Adipocyte (in vitro differentiated cells): ENCODE results near the gene GPLD1.
"Not testable (repeated sequence)": the region's sequence is repeated elsewhere in the genome, so short reads cannot be mapped to it uniquely, and the experiment has no call there.

Experiments
- DNase-seq: peaks from one replicate; pipeline ENCODE4 v3.0.0-alpha.2; 2015; ENCODE audit warnings: low read depth
- H3K27me3 ChIP-seq: replicated peaks from 2 replicates; pipeline ENCODE4 v1.7.0; 2013; ENCODE audit warnings: mild to moderate bottlenecking, low read length, moderate library complexity; ENCODE audit not compliant: control insufficient read depth, insufficient read depth
- H3K36me3 ChIP-seq: 2 replicates; pipeline ENCODE4 v1.7.0; 2013; ENCODE audit warnings: low read length, mild to moderate bottlenecking, moderate library complexity; ENCODE audit not compliant: control insufficient read depth, insufficient read depth, severe bottlenecking
- H3K4me1 ChIP-seq: 2 replicates; pipeline ENCODE4 v1.7.0; 2013; ENCODE audit warnings: mild to moderate bottlenecking, low read length, moderate library complexity; ENCODE audit not compliant: control insufficient read depth, insufficient read depth
- H3K4me3 ChIP-seq: 2 replicates; pipeline ENCODE4 v1.7.0; 2013; ENCODE audit warnings: mild to moderate bottlenecking, low read length, moderate library complexity
- H3K9ac ChIP-seq: 2 replicates; pipeline ENCODE4 v1.7.0; 2013; ENCODE audit warnings: mild to moderate bottlenecking, low read length, moderate library complexity
- H3K9me3 ChIP-seq: 2 replicates; pipeline ENCODE4 v1.7.0; 2013; ENCODE audit warnings: mild to moderate bottlenecking, low read length, moderate library complexity; ENCODE audit not compliant: control insufficient read depth

Gene GPLD1

DNA sequence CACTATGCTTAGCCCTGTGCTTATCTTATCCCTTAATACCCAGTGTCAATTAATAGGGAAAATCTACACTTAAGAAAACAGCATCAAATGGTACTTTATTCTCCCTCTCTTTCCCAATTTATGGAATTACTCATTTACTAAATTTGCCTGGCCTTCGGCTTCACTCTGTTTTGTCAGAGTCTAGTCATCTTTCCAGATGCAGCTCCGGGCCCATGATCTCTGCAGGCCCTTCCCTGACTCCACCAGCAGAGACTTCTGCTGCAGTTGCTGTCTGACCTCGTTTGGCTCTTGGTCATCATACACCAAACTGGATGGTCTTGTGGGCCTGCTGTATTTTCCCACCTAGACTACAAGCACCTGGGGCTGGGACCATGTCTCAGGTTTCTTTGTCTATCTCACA, 59.3 kb downstream of the GPLD1 start:
- peaks cover 12% of the 10 kb centered on the region for H3K4me1 ChIP-seq
- no peaks in the 10 kb centered on the region for H3K9me3 ChIP-seq
- no peak for DNase-seq
- no peak overlapping the region for H3K9ac ChIP-seq
- no peak overlapping the region for H3K4me3 ChIP-seq
- peaks cover 14% of the 10 kb centered on the region for H3K36me3 ChIP-seq
- no peaks in the 10 kb centered on the region for H3K27me3 ChIP-seq

DNA sequence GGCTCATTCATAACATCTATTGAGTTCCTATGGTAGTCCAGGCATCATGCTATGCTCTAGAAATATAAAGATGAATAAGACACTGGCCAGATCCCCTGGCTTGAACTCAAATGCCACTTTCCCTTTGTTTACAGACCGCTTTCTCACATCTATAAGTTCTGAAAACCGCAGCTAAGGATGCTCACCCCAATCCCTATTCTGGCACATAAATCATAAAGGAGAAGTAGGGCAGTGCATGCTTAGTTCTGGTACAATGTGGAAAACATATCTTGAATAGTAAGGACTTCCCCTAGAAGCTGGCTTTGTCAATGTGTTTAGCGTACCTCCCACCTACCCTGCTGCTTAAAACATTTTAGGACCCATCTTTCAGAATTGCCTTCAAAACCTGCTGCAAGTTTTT, 60.2 kb downstream of the GPLD1 start:
- no peaks in the 10 kb centered on the region for H3K9me3 ChIP-seq
- no peak overlapping the region for H3K4me3 ChIP-seq
- peaks cover 24% of the 10 kb centered on the region for H3K36me3 ChIP-seq
- H3K27me3 ChIP-seq = no peaks in the 10 kb centered on the region
- H3K9ac ChIP-seq = no peak overlapping the region
- peaks cover 12% of the 10 kb centered on the region for H3K4me1 ChIP-seq
- DNase-seq = no peak

DNA sequence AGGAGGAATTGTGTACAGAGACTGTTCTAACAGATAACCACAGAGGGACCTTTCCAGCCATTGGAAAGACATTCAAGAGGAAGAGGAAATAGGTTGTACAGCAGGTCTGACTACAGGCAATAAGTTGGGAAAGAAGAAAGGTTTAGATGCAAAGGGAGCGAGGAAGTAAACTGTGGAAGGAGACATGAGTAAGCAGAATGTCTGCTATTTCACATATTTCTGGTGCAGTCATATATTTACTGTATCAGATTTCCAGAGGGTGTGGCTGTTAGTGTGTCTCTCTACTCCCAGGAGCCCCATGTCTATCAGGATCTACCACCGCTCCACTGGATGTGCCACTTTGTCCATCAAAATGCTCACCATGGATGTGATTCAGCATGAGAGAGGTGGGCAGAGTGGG, 60.8 kb downstream of the GPLD1 start:
- peaks cover 12% of the 10 kb centered on the region for H3K4me1 ChIP-seq
- peaks cover 29% of the 10 kb centered on the region for H3K36me3 ChIP-seq
- no peaks in the 10 kb centered on the region for H3K27me3 ChIP-seq
- H3K9ac ChIP-seq = no peak overlapping the region
- peak; percentile 68 for DNase-seq
- H3K9me3 ChIP-seq = no peaks in the 10 kb centered on the region
- no peak overlapping the region for H3K4me3 ChIP-seq

DNA sequence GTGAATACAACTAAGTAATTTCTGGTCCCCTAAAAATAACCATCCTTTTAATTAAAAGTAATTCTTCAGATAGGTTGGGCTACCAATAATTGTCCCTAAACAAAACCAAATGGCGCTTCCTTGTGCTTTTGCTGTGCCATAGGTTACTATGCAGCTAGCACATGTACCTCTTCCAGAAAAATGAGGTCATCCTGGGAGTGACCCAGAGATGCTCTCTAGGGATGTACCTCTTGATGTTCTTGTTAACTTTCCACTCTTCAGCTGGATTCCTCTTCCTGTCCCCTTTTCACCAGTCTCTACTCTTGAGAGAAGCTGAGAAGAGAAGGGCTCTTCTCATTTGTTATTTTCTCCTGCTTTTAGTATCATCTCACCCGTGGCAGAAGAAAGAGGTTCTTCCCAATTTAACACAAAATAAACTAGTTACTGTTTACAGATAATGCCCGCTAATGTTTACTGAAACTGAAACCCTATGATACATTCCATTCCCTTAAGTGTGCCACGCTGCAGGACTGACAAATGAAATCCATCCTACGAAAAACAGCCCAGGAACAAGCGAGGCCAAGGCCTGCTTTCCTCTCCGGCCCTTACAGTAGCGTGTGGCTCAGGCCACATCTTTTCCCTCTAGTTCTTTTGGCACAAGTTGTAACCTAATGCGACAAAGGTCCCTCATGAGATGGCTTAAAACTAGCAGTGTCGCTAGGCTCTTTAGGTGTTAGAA, 62.5 kb downstream of the GPLD1 start:
- Histone ChIP-seq H3K9ac (no peak overlapping the region), H3K9me3 (no peaks in the 10 kb centered on the region), H3K4me3 (no peak overlapping the region), H3K27me3 (no peaks in the 10 kb centered on the region), H3K36me3 (peaks cover 46% of the 10 kb centered on the region), H3K4me1 (peaks cover 12% of the 10 kb centered on the region)
- DNase-seq = no peak

DNA sequence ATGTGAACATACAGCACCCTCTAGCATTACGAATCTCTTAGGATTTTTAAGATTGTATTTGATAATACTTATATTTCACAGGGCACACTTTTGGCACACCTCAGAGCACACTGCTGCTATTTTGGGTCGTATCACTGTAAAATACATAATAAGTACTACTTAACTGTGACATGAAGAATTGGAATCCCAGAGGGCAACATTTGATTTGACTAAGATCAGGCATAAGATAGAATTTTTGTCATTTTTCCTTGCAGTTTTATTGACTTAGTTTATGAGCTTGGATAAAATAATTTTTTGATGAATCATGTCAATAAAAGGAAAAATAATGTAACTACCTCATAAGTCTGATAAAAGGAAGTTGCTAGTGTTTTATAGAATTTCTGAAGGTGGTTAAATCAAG, 64.3 kb downstream of the GPLD1 start:
- Histone ChIP-seq H3K27me3 (no peaks in the 10 kb centered on the region), H3K36me3 (peaks cover 64% of the 10 kb centered on the region), H3K4me3 (no peak overlapping the region), H3K4me1 (peaks cover 12% of the 10 kb centered on the region), H3K9ac (no peak overlapping the region), H3K9me3 (no peaks in the 10 kb centered on the region)
- DNase-seq = no peak

DNA sequence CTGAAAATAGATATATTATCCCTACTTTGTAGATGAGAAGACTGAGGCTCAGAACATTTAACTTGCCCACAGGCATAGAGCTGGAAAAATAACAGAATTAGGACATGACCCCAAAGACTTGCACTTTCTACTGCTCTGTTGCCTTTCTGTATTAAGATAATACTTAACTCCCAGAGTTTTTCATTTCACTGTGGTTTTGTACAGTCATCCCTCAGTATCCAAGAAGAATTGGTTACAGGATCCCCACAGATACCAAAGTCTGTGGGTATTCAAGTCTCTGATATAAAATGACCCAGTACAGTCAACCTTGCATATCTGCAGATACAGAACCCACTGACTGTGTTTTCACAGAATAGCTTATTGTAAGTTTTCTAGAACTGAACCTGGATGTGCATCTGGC, 69.9 kb downstream of the GPLD1 start:
- Histone ChIP-seq H3K9me3 (no peaks in the 10 kb centered on the region), H3K36me3 (peaks cover 99% of the 10 kb centered on the region), H3K4me3 (no peak overlapping the region), H3K9ac (no peak overlapping the region), H3K4me1 (no peaks in the 10 kb centered on the region), H3K27me3 (no peaks in the 10 kb centered on the region)
- DNase-seq = no peak

DNA sequence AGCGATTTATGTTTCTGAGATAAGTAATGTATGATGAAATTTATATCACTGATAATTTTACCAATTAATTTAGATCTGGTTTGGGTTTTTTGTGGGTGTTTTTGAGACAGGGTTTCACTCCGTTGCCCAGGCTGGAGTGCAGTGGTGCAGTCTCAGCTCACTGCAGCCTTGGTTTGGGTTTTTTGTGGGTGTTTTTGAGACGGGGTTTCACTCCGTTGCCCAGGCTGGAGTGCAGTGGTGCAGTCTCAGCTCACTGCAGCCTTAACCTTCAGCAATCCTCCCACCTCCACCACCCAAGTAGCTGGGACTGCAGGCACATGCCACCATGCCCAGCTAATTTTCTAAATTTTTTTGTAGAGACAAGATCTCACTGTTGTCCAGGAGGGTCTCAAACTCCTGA, 73.6 kb downstream of the GPLD1 start:
- Histone ChIP-seq H3K27me3 (no peaks in the 10 kb centered on the region), H3K4me1 (no peaks in the 10 kb centered on the region), H3K36me3 (peaks cover 91% of the 10 kb centered on the region), H3K4me3 (no peak overlapping the region), H3K9ac (no peak overlapping the region), H3K9me3 (no peaks in the 10 kb centered on the region)
- no peak for DNase-seq

DNA sequence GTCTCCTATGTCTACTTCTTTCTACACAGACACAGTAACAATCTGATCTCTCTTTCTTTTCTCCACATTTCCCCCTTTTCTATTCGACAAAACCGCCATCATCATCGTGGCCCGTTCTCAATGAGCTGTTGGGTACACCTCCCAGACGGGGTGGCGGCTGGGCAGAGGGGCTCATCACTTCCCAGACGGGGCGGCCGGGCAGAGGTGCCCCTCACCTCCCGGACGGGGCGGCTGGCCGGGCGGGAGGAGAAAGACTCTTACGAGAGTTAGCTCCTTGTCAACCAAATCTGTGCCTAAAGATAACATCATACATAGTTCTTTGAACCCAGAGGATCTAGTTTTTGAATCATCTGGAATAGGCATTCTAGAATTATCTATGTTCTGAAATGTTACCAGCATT, 74.8 kb downstream of the GPLD1 start:
- not testable (repeated sequence) for DNase-seq, H3K9ac ChIP-seq, H3K4me3 ChIP-seq, H3K27me3 ChIP-seq, H3K4me1 ChIP-seq, H3K9me3 ChIP-seq
- H3K36me3 ChIP-seq = peaks cover 89% of the 10 kb centered on the region

DNA sequence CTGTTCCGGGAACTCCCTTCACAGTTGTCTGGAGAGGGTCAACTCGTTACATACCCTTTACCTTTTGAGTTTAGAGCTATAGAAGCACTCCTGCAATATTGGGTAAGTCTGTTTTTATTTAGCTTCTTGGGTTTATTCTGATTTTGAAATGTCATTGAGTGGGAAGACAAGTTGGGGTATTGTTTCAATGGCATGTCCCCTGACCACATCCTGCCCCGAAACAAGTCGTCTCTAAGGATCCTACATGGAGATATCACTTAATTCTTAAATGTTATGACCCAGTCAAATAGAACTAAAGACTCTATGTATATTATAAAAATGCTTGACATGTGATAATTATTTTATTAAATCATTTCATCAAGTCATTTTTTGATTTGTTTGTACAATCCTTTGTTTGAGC, 77.1 kb downstream of the GPLD1 start:
- H3K36me3 ChIP-seq = peaks cover 91% of the 10 kb centered on the region
- no peaks in the 10 kb centered on the region for H3K9me3 ChIP-seq
- no peak for DNase-seq
- H3K4me3 ChIP-seq = no peak overlapping the region
- no peak overlapping the region for H3K9ac ChIP-seq
- H3K27me3 ChIP-seq = no peaks in the 10 kb centered on the region
- no peaks in the 10 kb centered on the region for H3K4me1 ChIP-seq

DNA sequence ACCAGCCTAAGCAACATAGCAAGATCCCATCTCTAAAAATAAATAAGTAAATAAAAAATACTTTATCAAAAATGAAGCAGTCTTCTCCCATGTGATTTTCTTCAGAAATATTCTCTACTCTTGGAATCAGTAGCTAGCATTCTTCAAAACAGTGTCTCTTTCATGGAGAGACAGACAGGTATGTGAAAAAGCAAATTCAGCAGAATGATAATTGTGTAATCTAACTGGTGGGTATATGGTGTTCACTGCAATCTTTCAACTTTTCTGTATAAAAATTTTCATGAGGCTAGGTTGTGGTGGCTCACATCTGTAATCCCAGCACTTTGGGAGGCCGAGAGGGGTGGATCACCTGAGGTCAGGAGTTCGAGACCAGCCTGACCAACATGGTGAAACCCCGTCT, 78.8 kb downstream of the GPLD1 start:
- H3K9me3 ChIP-seq = no peaks in the 10 kb centered on the region
- no peak for DNase-seq
- H3K27me3 ChIP-seq = no peaks in the 10 kb centered on the region
- H3K36me3 ChIP-seq = peaks cover 79% of the 10 kb centered on the region
- H3K9ac ChIP-seq = no peak overlapping the region
- H3K4me1 ChIP-seq = no peaks in the 10 kb centered on the region
- H3K4me3 ChIP-seq = no peak overlapping the region

DNA sequence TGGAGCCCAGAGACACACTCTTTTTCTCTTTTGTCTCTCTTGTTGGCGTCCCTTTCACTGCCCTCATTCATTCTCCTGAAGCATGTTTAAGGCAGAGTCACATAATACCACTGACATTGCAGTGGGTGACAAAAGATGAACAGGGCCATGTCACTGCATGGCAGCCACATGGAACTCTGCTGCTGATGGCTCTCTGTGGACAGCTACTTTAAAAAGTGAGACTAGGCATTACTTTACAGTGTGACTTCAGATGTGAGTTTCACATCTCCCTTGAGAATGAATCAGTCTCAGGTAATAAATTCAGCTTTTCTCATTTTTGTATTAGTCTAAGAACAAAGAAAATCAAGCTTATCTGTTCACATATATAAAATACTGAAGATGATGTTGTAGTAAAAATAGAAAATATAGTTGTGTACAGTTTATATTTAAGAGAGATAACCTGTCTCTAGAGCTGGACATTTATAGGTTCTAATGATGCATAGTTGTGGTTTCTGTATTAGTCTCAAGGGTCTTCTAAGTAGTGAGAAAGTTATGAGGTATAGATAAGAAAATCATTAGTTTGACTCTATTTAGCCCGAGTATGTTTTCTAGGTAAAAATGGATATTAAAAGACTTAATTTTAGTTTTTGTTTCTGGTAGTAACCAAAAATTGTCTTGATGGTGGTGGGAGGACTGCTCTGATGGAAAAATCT, 80.5 kb downstream of the GPLD1 start:
- Histone ChIP-seq H3K9me3 (no peaks in the 10 kb centered on the region), H3K27me3 (no peaks in the 10 kb centered on the region), H3K4me1 (peaks cover 9% of the 10 kb centered on the region), H3K36me3 (peaks cover 66% of the 10 kb centered on the region), H3K9ac (no peak overlapping the region), H3K4me3 (no peak overlapping the region)
- DNase-seq = no peak

DNA sequence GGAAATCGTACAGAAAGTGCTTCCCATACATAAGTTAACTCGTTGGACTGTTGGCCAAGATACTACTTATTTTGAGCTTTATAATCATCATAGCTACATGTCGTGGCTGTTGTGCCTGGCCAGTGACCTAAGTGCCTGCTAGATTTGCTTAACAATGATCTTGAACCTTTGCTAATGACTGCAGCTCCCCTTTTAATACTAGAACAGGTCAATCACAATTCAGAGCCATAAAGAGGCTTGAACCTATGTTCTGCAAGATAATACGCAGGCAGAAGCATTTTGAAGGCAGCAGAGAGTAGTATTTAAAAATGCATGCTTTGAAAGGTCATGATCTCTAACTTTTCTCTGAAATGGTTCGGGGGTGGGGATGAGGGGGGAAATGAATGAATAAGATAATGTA, 84.1 kb downstream of the GPLD1 start:
- peaks cover 16% of the 10 kb centered on the region for H3K4me1 ChIP-seq
- H3K9me3 ChIP-seq = no peaks in the 10 kb centered on the region
- H3K27me3 ChIP-seq = no peaks in the 10 kb centered on the region
- no peak overlapping the region for H3K4me3 ChIP-seq
- DNase-seq = no peak
- peaks cover 33% of the 10 kb centered on the region for H3K36me3 ChIP-seq
- no peak overlapping the region for H3K9ac ChIP-seq
